ENCODE measurements around the gene NPPB.

DNA sequence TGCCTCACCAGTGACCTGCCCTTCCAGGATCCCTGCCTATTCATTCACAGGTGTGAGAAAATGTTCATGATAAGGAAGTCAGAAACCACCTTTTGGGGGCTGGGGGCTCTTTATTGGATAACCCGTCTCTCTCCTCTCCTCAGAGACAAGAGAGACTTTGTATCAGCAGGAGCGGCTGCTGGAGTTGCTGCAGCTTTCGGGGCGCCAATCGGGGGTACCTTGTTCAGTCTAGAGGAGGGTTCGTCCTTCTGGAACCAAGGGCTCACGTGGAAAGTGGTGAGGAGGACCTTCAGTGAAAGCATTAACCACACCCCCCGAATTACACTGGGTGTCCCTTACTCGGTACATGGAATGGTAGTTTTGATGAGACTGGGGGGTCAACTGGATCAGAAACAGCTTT is 31.8 kb downstream of the NPPB start:
- TF ChIP-seq, protein P1, sequence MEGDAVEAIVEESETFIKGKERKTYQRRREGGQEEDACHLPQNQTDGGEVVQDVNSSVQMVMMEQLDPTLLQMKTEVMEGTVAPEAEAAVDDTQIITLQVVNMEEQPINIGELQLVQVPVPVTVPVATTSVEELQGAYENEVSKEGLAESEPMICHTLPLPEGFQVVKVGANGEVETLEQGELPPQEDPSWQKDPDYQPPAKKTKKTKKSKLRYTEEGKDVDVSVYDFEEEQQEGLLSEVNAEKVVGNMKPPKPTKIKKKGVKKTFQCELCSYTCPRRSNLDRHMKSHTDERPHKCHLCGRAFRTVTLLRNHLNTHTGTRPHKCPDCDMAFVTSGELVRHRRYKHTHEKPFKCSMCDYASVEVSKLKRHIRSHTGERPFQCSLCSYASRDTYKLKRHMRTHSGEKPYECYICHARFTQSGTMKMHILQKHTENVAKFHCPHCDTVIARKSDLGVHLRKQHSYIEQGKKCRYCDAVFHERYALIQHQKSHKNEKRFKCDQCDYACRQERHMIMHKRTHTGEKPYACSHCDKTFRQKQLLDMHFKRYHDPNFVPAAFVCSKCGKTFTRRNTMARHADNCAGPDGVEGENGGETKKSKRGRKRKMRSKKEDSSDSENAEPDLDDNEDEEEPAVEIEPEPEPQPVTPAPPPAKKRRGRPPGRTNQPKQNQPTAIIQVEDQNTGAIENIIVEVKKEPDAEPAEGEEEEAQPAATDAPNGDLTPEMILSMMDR (IDR thresholded peaks at IDR 0.05), result no peak
- TF ChIP-seq EP300 (IDR thresholded peaks at IDR 0.05) (no peak), POLR2A (IDR thresholded peaks at IDR 0.05) (no peak)

Measured in stomach (tissue), 4 donors.